C4-2B (cell line): ENCODE results near the gene PFKP.

Experiments used
- H3K27ac ChIP-seq: fragments of 450-650 bp; 2 replicates; pipeline ENCODE4 v1.5.1; 2017
- CTCF ChIP-seq: fragments of 450-650 bp; conservative IDR thresholded peaks from 2 replicates; pipeline ENCODE4 v1.5.1; 2017; ENCODE audit warnings: mild to moderate bottlenecking
- ZFX ChIP-seq: fragments of 450-650 bp; IDR thresholded peaks from 2 replicates; pipeline ENCODE4 v1.6.1; 2017

Gene PFKP

GRCh38 chr10:3118641-3119091 is 51.3 kb downstream of the PFKP start:
- TF ChIP-seq ZFX, result no peak
- no peak for TF ChIP-seq CTCF
- no peak overlapping the region for H3K27ac ChIP-seq

DNA sequence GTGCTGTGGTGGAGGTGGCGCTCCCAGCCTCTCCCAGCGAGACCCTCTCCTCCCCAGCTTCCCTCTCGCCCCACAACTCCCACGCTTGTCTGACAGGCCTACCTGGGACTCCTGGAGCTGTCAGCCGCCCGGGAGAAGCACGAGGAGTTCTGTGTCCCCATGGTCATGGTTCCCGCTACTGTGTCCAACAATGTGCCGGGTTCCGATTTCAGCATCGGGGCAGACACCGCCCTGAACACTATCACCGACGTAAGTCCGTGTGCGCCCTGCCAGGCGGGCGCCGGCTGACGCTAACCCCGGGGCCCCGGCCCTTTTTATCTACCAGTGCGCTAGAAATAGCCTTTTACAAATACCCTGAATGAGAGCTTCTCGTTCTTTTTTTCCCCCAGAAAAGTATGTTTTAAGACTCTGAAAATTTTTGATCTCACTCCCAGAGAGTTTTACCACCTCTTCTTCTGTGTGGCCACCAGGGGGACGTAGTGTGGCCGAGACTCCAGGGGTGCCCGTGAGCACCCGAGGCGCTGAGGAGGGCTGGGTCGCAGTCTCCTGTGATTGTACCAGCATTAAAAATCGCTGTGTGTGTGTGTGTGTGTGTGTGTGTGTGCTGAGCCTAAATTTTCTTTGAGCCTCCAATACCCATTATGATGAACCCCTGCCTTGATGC is 52.6 kb downstream of the PFKP start:
- TF ChIP-seq CTCF (no peak; the same call in 1 of the 2 replicates), ZFX (no peak)
- H3K27ac ChIP-seq, result no peak overlapping the region

GRCh38 chr10:3122034-3122433 is 54.7 kb downstream of the PFKP start:
- TF ChIP-seq CTCF, result no peak
- TF ChIP-seq ZFX, result no peak
- no peak overlapping the region for H3K27ac ChIP-seq

GRCh38 chr10:3122486-3123205 is 55.3 kb downstream of the PFKP start:
- no peak overlapping the region for H3K27ac ChIP-seq
- no peak for TF ChIP-seq CTCF
- no peak for TF ChIP-seq ZFX

DNA sequence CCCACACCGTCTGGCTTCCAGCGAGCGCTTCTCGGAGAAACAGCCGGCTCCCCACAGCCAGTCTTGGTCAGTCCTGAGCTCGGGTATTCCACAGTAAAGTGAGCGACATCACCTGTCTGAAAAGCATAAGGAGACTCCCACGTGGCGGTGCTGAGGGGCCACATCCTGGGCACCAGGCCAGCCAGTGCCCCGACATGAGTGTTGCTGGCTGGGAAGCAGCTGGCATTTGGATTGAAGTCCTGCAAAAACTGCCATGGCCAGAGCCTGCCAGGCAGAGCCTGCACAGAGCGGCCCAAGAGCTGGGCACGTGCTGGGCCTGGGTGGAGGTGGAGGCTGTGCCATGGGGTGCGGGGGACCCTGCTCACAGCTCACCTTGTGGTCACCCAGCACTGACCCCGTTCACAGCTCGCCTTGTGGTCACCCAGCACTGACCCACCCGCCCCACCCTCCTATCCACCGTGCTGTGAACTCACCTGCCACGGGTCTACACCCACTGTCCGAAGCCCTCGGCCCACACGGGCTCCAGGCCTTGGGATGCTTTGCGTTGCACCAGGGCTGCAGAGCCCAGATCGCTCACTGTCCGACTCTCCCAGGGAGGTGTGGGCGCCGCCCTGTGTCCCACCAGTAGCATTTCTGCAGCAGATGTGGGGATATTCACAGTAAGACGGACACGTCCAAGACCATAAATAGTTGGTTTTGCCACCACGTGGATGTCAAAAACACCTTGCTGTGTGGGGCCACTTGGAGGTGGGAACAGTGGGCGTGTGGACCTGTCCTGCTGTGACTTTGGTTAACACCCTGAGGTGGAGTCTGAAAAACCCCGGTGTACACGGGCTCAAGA is 56.4 kb downstream of the PFKP start:
- TF ChIP-seq CTCF, result no peak
- TF ChIP-seq ZFX, result no peak
- H3K27ac ChIP-seq, result no peak overlapping the region

DNA sequence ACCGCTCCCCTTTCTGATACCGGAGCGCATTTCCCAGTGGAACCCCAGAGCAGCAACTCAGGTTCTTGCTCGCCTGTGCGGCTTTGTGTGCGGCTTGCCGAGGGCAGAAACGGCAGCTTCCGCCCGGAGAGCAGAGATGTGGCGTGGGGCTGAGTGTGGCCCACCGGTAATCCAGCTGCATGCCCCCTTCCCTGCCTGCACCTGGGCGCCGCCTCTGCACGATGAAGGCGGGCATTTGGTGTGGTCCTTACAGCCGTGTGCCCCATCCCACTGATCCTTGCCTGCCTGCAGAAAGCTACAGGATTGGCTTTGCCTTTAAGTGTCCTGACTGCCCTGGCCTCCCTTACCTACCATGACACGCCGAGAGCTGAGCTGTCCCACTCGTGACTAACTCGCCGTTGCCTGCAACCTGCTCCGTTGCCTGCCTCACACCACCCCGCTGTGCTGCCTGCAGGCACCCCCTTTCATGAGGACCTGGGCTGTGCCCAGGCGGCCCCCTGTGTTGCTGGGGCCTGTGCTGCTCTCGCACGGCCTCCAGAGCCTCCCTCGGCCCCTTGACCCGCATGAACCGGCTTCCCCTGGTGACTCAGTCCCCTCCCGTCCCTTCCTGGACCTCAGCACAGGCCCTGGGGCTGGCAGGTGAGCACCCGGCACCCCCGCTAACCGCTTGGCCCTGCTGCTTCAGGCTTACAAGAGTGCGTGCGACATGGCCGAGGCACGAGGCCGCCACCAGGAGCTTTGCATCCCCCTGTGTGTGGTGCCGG is 57.2 kb downstream of the PFKP start:
- no peak overlapping the region for H3K27ac ChIP-seq
- TF ChIP-seq ZFX, result no peak

DNA sequence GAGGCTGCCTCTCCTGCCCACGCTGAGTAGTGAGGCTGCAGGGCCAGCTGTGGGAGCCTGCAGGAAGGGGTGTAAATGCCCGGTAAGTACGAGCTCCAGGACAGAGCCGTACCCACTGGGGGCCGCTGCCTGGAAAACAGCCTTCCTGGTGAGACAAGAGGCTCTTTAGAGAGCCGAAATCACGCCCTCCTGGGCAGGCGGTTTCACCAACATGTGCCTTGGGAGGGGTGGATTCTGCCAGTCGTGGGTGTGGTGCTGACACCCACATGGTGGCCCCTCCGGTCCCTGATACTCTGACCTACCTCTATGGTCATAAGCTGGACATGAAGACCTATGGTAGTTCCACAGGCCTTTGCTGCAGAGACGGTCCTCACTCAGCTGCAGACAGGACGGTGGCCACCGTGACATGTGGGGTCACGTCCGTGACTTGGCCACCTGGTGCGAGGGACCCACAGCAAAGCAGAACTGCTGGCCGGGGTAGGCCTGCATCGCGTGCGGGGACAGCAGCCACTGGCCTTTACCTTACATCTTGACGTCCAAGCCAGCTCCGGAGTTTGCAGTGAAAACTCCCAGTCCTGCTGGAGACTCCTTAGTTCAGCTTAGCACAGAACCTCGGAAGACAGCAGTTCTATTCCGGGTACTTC is 58.3 kb downstream of the PFKP start:
- no peak overlapping the region for H3K27ac ChIP-seq
- TF ChIP-seq CTCF (no peak), ZFX (no peak)
